Measurements from ENCODE around the gene TMIGD1. TPM values are rescaled to one million over a fixed set of nuclear protein-coding genes. Genes with fewer than 3 reads are reported as not detected.
A peak's percentile ranks its signal among the peaks of the same experiment; 100 is the strongest.

TMIGD1 gene
- total RNA-seq, 1 donor from 2014 or later: not detected

- Histone ChIP-seq H3K27me3 (ENCODE audit: low read depth) (no peaks in the 10 kb centered on the region), H3K4me3 (no peak overlapping the region), H3K4me1 (peaks cover 53% of the 10 kb centered on the region), H3K27ac (replicated peaks) (peak overlapping the region; percentile 84), H3K9me3 (replicated peaks) (no peaks in the 10 kb centered on the region), H3K36me3 (no peaks in the 10 kb centered on the region)
- intact Hi-C loops (cut with micrococcal nuclease): no loop called here
- no peak for DNase-seq
- TF ChIP-seq, protein P1, sequence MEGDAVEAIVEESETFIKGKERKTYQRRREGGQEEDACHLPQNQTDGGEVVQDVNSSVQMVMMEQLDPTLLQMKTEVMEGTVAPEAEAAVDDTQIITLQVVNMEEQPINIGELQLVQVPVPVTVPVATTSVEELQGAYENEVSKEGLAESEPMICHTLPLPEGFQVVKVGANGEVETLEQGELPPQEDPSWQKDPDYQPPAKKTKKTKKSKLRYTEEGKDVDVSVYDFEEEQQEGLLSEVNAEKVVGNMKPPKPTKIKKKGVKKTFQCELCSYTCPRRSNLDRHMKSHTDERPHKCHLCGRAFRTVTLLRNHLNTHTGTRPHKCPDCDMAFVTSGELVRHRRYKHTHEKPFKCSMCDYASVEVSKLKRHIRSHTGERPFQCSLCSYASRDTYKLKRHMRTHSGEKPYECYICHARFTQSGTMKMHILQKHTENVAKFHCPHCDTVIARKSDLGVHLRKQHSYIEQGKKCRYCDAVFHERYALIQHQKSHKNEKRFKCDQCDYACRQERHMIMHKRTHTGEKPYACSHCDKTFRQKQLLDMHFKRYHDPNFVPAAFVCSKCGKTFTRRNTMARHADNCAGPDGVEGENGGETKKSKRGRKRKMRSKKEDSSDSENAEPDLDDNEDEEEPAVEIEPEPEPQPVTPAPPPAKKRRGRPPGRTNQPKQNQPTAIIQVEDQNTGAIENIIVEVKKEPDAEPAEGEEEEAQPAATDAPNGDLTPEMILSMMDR (IDR thresholded peaks at IDR 0.05; ENCODE audit: borderline replicate concordance): no peak
These were observed 7.9 kb upstream of the TMIGD1 start for GRCh38 chr17:30341703-30342249.

DNA sequence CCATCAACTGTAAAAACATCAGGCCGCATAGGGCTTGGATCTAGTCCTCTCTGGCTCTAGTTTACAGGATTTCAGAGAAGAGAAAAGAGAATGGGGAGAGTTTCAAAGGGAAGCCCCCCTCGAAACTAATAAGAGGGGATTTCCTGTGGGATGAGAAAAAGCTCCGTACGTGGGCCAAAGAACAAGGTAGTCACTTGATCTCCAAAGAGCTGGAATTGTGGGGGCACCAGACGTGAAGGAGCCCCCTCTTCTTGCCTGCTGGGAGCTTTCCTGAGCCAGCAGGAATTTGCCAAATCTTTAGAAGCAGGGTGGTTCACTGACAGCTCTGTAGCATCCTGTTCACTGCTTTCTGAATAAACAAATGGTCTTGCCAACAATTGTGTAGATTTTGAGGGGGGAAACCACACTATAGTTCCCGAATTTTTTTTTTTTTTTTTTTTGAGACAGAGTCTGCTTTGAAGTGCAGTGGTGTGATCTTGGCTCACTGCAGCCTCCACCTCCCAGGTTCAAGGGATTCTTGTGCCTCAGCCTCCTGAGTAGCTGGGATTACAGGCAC is 7.0 kb upstream of the TMIGD1 start:
- TF ChIP-seq, protein P1 (IDR thresholded peaks at IDR 0.05; ENCODE audit: borderline replicate concordance): no peak
- no peak for DNase-seq
- no peaks in the 10 kb centered on the region for H3K36me3 ChIP-seq
- H3K9me3 ChIP-seq (replicated peaks): no peaks in the 10 kb centered on the region
- H3K27ac ChIP-seq (replicated peaks): peak overlapping the region; percentile 84
- H3K4me1 ChIP-seq: peaks cover 51% of the 10 kb centered on the region
- H3K4me3 ChIP-seq: peak overlapping the region; percentile 24
- no peaks in the 10 kb centered on the region for H3K27me3 ChIP-seq (ENCODE audit: low read depth)
- intact Hi-C loops (cut with micrococcal nuclease): no loop called here

GRCh38 chr17:30339086-30339485 is 5.2 kb upstream of the TMIGD1 start:
- Histone ChIP-seq H3K27ac (replicated peaks) (no peak overlapping the region), H3K4me1 (peaks cover 33% of the 10 kb centered on the region), H3K9me3 (replicated peaks) (no peaks in the 10 kb centered on the region), H3K4me3 (no peak overlapping the region), H3K27me3 (ENCODE audit: low read depth) (no peaks in the 10 kb centered on the region), H3K36me3 (no peaks in the 10 kb centered on the region)
- no peak for DNase-seq
- intact Hi-C loops (cut with micrococcal nuclease): loop anchor here (10.0 kb wide), 1 partner anchor 234 kb away; no protein-coding TSS in a partner anchor
- TF ChIP-seq, protein P1 (IDR thresholded peaks at IDR 0.05; ENCODE audit: borderline replicate concordance): no peak

DNA sequence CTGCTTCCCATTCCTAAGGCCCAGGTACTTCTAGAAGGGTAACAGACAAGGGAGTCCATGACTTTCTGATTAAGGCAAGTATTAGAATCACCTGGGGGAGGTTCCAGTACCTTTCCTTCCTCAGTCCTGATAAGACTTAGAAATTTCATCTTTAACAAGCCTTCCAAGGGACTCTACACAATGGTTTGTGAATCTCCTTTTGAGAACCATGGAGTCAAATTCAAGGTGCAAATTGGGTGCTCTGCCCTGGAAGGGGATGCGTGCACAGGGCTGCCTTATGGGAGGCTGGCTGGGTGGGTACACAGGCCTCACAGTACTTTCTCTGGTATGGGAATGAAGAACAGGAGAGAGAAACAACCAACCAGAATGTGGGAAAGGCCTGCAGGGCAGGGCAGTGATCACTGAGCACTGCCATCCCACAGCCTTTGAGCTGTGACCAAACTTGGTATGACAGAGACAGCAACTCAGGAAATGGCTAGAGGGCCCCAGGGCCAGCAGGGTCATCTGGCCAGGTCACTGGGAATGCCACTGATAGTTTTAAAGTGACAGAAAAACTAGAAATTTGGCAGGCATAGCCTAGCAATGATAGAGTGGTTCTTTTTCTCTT is 3.6 kb upstream of the TMIGD1 start:
- peaks cover 27% of the 10 kb centered on the region for H3K4me1 ChIP-seq
- no peaks in the 10 kb centered on the region for H3K9me3 ChIP-seq (replicated peaks)
- H3K27ac ChIP-seq (replicated peaks): no peak overlapping the region
- H3K4me3 ChIP-seq: no peak overlapping the region
- no peak for DNase-seq
- intact Hi-C loops (cut with micrococcal nuclease): loop anchor here (10.0 kb wide), 1 partner anchor 233 kb away; no protein-coding TSS in a partner anchor
- H3K36me3 ChIP-seq: no peaks in the 10 kb centered on the region
- TF ChIP-seq, protein P1 (IDR thresholded peaks at IDR 0.05; ENCODE audit: borderline replicate concordance): no peak
- no peaks in the 10 kb centered on the region for H3K27me3 ChIP-seq (ENCODE audit: low read depth)

DNA sequence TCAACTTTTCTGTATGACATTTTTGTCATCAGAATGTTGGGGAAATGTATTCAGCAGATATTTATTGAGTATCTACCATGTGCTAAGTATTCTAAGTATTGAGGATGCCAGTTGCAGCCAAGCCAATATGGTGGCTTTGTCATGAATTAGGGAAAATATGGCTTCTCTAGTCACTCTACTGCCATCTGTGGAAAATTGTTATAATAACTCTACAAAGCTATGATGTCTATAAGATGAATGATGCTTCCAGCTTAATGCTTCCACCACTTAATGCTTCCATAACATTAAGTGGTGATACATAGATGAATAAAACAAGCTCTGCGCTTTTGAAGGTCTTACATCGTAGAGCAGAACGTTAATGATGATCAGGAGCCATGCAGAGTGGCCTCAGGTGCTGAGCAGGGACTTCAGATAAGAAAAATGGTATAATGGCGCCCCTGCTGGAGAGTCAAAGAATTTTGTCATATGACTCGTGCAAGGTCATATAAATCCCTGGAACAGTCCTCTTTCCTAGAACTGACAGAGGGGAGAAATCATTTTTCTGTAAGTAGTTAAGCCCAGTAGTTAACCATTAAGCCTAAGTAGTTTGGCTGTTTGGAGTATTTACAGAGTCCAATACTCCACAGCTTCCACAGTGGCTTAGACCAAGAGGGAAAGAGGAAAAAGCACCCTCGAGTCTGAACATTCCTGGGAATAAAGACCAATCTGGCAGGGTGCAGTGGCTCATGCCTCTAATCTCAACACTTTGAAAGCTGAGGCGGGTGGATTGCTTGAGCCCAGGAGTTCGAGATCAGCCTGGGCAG is 2.7 kb upstream of the TMIGD1 start:
- no peak overlapping the region for H3K4me3 ChIP-seq
- peaks cover 20% of the 10 kb centered on the region for H3K4me1 ChIP-seq
- H3K27me3 ChIP-seq (ENCODE audit: low read depth): no peaks in the 10 kb centered on the region
- H3K36me3 ChIP-seq: no peaks in the 10 kb centered on the region
- H3K9me3 ChIP-seq (replicated peaks): no peaks in the 10 kb centered on the region
- H3K27ac ChIP-seq (replicated peaks): no peak overlapping the region
- intact Hi-C loops (cut with micrococcal nuclease): loop anchor here (10.0 kb wide), 1 partner anchor 232 kb away; no protein-coding TSS in a partner anchor
- no peak for DNase-seq
- TF ChIP-seq, protein P1 (IDR thresholded peaks at IDR 0.05; ENCODE audit: borderline replicate concordance): peak; percentile 59
